Measurements from ENCODE around the gene CIZ1.

CIZ1 gene

GRCh38 chr9:128161215-128161902 is 30.0 kb downstream of the CIZ1 start:
- no peak for DNase-seq

GRCh38 chr9:128160603-128160987 is 30.8 kb downstream of the CIZ1 start:
- DNase-seq = peak; percentile 63

- DNase-seq = peak; percentile 97
These were observed 31.4 kb downstream of the CIZ1 start, which contains the start of gene BBLN for GRCh38 chr9:128159784-128160602. Gene BBLN, plus strand, starts transcription at chr9:128160265. Its CDS starts 143 bp downstream, at chr9:128160408.

GRCh38 chr9:128159522-128159783 is 31.9 kb downstream of the CIZ1 start:
- peak; percentile 80 for DNase-seq

GRCh38 chr9:128155736-128156500 is 35.5 kb downstream of the CIZ1 start:
- no peak for DNase-seq

- DNase-seq = no peak
These were observed 37.3 kb downstream of the CIZ1 start for GRCh38 chr9:128153947-128154695.

GRCh38 chr9:128153060-128153946 is 38.1 kb downstream of the CIZ1 start:
- DNase-seq = no peak

- DNase-seq = no peak
These were observed 39.0 kb downstream of the CIZ1 start for GRCh38 chr9:128152133-128153059.

GRCh38 chr9:128151309-128152132 is 39.9 kb downstream of the CIZ1 start:
- no peak for DNase-seq

GRCh38 chr9:128150594-128151308 is 40.6 kb downstream of the CIZ1 start:
- DNase-seq = peak; percentile 81

GRCh38 chr9:128149951-128150593 is 41.3 kb downstream of the CIZ1 start:
- peak; percentile 93 for DNase-seq

- DNase-seq = no peak
These were observed 42.2 kb downstream of the CIZ1 start, which contains the start of gene LCN2 for GRCh38 chr9:128149001-128149701. Gene LCN2, plus strand, starts transcription at chr9:128149453. Its CDS starts 73 bp downstream, at chr9:128149526.

- no peak for DNase-seq
These were observed 42.8 kb downstream of the CIZ1 start for GRCh38 chr9:128148509-128149000.

- DNase-seq = no peak
These were observed 44.7 kb downstream of the CIZ1 start for GRCh38 chr9:128146591-128147120.

GRCh38 chr9:128145951-128146351 is 45.4 kb downstream of the CIZ1 start:
- DNase-seq = no peak

GRCh38 chr9:128145536-128145935 is 45.8 kb downstream of the CIZ1 start:
- no peak for DNase-seq
